A673 (cell line): ENCODE data around the gene ZNF611. TPM values are rescaled to one million over a fixed set of nuclear protein-coding genes. Genes with fewer than 3 reads are reported as not detected.
"Not testable (repeated sequence)": the region's sequence is repeated elsewhere in the genome, so short reads cannot be mapped to it uniquely, and the experiment has no call there.

Source experiments
- BruUV-seq: library from RNA; stranded (reverse); fragments of 400-500 nt; replicated peaks from 2 replicates; lab custom pipeline; 2021; lab: Mats Ljungman, UMichigan
- CTCF ChIA-PET: fragments of 300-600 bp; sonication (Branson Sonifier 250); formaldehyde crosslinking; loops from one replicate; lab custom pipeline; 2022; ENCODE audit warnings: antibody characterized with exemption; lab: Charles Lee
- POLR2A ChIA-PET: fragments of 300-600 bp; sonication (Branson Sonifier 250); formaldehyde crosslinking; loops from one replicate; lab custom pipeline; 2022; ENCODE audit warnings: antibody characterized with exemption; ENCODE audit not compliant: low non-redundant PET; lab: Charles Lee
- DNase-seq: peaks from one replicate; pipeline ENCODE4 v3.0.0-alpha.2; 2015; ENCODE audit warnings: low spot score
- H3K27ac ChIP-seq: fragments of 200-600 bp; sonication (generic); 2 replicates; pipeline ENCODE4 v1.5.1; 2016; ENCODE audit warnings: mixed run types, low read depth, mild to moderate bottlenecking, mixed read lengths, antibody characterized with exemption, low read length; ENCODE audit not compliant: poor library complexity, severe bottlenecking
- H3K27me3 ChIP-seq: fragments of 200-600 bp; sonication (generic); replicated peaks from 2 replicates; pipeline ENCODE4 v1.6.1; 2017; ENCODE audit warnings: mixed run types, low read depth, mild to moderate bottlenecking, mixed read lengths, antibody characterized with exemption, low read length; ENCODE audit not compliant: insufficient read depth, poor library complexity
- H3K36me3 ChIP-seq: fragments of 200-600 bp; sonication (generic); 2 replicates; pipeline ENCODE4 v1.6.1; 2016; ENCODE audit warnings: mixed run types, mild to moderate bottlenecking, mixed read lengths, antibody characterized with exemption, low read length; ENCODE audit not compliant: insufficient read depth, poor library complexity, severe bottlenecking
- H3K4me1 ChIP-seq: fragments of 200-600 bp; sonication (generic); 2 replicates; pipeline ENCODE4 v1.6.1; 2017; ENCODE audit warnings: mixed run types, mild to moderate bottlenecking, mixed read lengths, antibody characterized with exemption, low read length; ENCODE audit not compliant: insufficient read depth, poor library complexity, severe bottlenecking
- H3K4me3 ChIP-seq: fragments of 200-600 bp; sonication (generic); 2 replicates; pipeline ENCODE4 v1.5.1; 2016; ENCODE audit warnings: low read depth, mixed run types, mild to moderate bottlenecking, mixed read lengths, low read length; ENCODE audit not compliant: poor library complexity, severe bottlenecking
- H3K9me3 ChIP-seq: fragments of 200-600 bp; sonication (generic); 2 replicates; pipeline ENCODE4 v1.6.1; 2016; ENCODE audit warnings: mixed run types, low read depth, mild to moderate bottlenecking, mixed read lengths, antibody characterized with exemption, low read length; ENCODE audit not compliant: poor library complexity, severe bottlenecking
- EZH2 ChIP-seq: fragments of 200-600 bp; sonication (generic); IDR thresholded peaks from 2 replicates; pipeline ENCODE4 v1.6.1; 2017; ENCODE audit warnings: borderline replicate concordance, low read depth, mild to moderate bottlenecking, mixed read lengths, antibody characterized with exemption, low read length; ENCODE audit not compliant: poor library complexity, severe bottlenecking
- intact Hi-C: fragments of 100-400 bp; cut with micrococcal nuclease; formaldehyde crosslinking; loops from one replicate; pipeline ENCODE4 v1.10.0; 2022; ENCODE audit not compliant: unreplicated experiment
- total RNA-seq: library from RNA; stranded (reverse); gene quantifications from 2 replicates; pipeline ENCODE4 v1.2.3, GENCODE V29; 2021
- TF ChIP-seq, protein P1 (sequence below): fragments of 300-800, 200-600 bp; sonication (generic); conservative IDR thresholded peaks from 2 replicates; pipeline ENCODE4 v1.5.1; 2017; ENCODE audit warnings: low read depth, mild to moderate bottlenecking, antibody characterized with exemption, low read length, moderate library complexity, mixed read lengths

ZNF611 gene
- total RNA-seq, 1 experiment from 2014 or later = 21.7 TPM

DNA sequence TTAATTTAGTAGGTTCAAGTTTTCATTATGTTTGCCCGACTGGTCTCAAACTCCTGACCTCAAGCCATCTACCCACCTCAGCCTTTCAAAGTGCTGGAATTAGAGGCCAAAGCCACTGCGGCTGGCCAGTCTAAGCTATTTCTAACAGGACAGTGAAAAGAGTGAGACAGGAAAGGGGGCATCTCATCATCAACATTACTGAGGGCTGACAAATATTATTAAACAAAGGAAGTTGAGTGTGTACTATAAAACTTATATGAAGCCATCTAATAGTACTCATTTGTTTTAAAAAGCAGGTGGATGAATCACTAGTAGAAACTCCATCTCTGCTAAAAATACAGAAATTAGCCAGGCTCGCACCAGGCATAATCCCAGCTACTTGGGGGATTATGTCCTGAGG is 24.3 kb downstream of the ZNF611 start:
- DNase-seq = no peak
- no peak overlapping the region for H3K27ac ChIP-seq
- ChIA-PET POLR2A (interaction anchor here (0.7 kb wide), 1 partner anchor 239 kb away, joined by 3 read pairs; no protein-coding TSS in a partner anchor), CTCF (no interaction called here)
- H3K36me3 ChIP-seq = peaks cover 14% of the 10 kb centered on the region
- TF ChIP-seq EZH2 = no peak
- TF ChIP-seq, protein P1, sequence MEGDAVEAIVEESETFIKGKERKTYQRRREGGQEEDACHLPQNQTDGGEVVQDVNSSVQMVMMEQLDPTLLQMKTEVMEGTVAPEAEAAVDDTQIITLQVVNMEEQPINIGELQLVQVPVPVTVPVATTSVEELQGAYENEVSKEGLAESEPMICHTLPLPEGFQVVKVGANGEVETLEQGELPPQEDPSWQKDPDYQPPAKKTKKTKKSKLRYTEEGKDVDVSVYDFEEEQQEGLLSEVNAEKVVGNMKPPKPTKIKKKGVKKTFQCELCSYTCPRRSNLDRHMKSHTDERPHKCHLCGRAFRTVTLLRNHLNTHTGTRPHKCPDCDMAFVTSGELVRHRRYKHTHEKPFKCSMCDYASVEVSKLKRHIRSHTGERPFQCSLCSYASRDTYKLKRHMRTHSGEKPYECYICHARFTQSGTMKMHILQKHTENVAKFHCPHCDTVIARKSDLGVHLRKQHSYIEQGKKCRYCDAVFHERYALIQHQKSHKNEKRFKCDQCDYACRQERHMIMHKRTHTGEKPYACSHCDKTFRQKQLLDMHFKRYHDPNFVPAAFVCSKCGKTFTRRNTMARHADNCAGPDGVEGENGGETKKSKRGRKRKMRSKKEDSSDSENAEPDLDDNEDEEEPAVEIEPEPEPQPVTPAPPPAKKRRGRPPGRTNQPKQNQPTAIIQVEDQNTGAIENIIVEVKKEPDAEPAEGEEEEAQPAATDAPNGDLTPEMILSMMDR = no peak
- no peaks in the 10 kb centered on the region for H3K4me1 ChIP-seq
- H3K4me3 ChIP-seq = no peak overlapping the region
- peaks cover 14% of the 10 kb centered on the region for H3K9me3 ChIP-seq
- BruUV-seq = no TSS peak
- H3K27me3 ChIP-seq = no peaks in the 10 kb centered on the region
- intact Hi-C loops = no loop called here

- H3K4me3 ChIP-seq = not testable (repeated sequence)
Measured at GRCh38 chr19:52705615-52706014, 29.2 kb downstream of the ZNF611 start.

DNA sequence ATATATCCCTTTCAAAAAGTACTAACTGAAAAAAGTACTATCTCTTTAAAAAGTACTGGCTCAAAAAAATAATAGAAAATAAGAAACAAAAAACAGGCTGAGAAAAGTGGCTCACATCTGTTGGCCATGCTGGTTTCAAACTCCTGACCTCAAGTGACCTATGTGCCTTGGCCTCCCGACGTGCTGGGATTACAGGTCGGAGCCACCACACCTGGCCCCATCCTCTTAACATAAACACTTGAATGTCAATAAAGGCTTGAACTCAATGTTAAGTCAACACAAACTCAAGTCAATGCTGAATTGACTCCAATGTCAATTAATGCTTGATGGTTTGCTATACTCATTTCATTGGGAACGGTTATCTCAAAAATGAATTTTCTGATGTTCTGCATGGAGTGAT is 30.9 kb downstream of the ZNF611 start:
- Histone ChIP-seq H3K9me3 (peaks cover 32% of the 10 kb centered on the region), H3K36me3 (peaks cover 17% of the 10 kb centered on the region), H3K27me3 (no peaks in the 10 kb centered on the region), H3K4me3 (no peak overlapping the region), H3K27ac (no peak overlapping the region), H3K4me1 (no peaks in the 10 kb centered on the region)
- no TSS peak for BruUV-seq
- ChIA-PET POLR2A (no interaction called here), CTCF (no interaction called here)
- no peak for DNase-seq
- intact Hi-C loops = no loop called here
- TF ChIP-seq, protein P1 = no peak
- TF ChIP-seq EZH2 = no peak

More at GRCh38 chr19:52705615-52706014, 29.2 kb downstream of the ZNF611 start:
- DNase-seq, CTCF ChIA-PET, BruUV-seq, H3K27ac ChIP-seq, POLR2A ChIA-PET, H3K4me1 ChIP-seq, H3K27me3 ChIP-seq, intact Hi-C loops: not testable (repeated sequence)
- H3K9me3 ChIP-seq = peaks cover 32% of the 10 kb centered on the region
- H3K36me3 ChIP-seq = peaks cover 17% of the 10 kb centered on the region

GRCh38 chr19:52700673-52701072 is 34.2 kb downstream of the ZNF611 start:
- Histone ChIP-seq H3K4me1 (no peaks in the 10 kb centered on the region), H3K27ac (no peak overlapping the region), H3K9me3 (peaks cover 20% of the 10 kb centered on the region), H3K4me3 (no peak overlapping the region), H3K36me3 (peaks cover 4% of the 10 kb centered on the region), H3K27me3 (no peaks in the 10 kb centered on the region)
- intact Hi-C loops = no loop called here
- POLR2A ChIA-PET = no interaction called here
- TF ChIP-seq, protein P1 = no peak
- no peak for DNase-seq
- BruUV-seq = no TSS peak
- CTCF ChIA-PET = no interaction called here

- H3K27me3 ChIP-seq, CTCF ChIA-PET, H3K27ac ChIP-seq, POLR2A ChIA-PET, H3K4me1 ChIP-seq, H3K9me3 ChIP-seq, DNase-seq, intact Hi-C loops, BruUV-seq, H3K36me3 ChIP-seq, H3K4me3 ChIP-seq: not testable (repeated sequence)
Measured at GRCh38 chr19:52699555-52699954, 35.3 kb downstream of the ZNF611 start.
